K562 (cell line): Measurements from ENCODE around the gene TP53TG5. TPM values are rescaled to one million over a fixed set of nuclear protein-coding genes. Genes with fewer than 3 reads are reported as not detected.

Experiments used
- CBFB ChIP-seq: sonication (generic); formaldehyde crosslinking; IDR thresholded peaks from 2 replicates; pipeline ENCODE4 v1.4.0; 2020; ENCODE audit warnings: mild to moderate bottlenecking, missing genetic modification reagents
- CHD1 ChIP-seq: fragments of 200-600 bp; sonication (generic); IDR thresholded peaks from one replicate; pipeline ENCODE4 v1.6.1; 2012; ENCODE audit warnings: mild to moderate bottlenecking, moderate library complexity, low read length, inconsistent platforms
- EGR1 ChIP-seq: fragments of 450-650 bp; conservative IDR thresholded peaks from 2 replicates; pipeline ENCODE4 v1.6.1; 2017; ENCODE audit warnings: mild to moderate bottlenecking
- ELF2 ChIP-seq: fragments of 250-450 bp; sonication (Bioruptor Pico); IDR thresholded peaks from 2 replicates; pipeline ENCODE4 v1.5.0; 2021; ENCODE audit warnings: mild to moderate bottlenecking
- ESRRA ChIP-seq: fragments of 450-650 bp; IDR thresholded peaks from 2 replicates; pipeline ENCODE4 v1.6.1; 2014; ENCODE audit warnings: low read depth, mild to moderate bottlenecking, moderate library complexity, borderline replicate concordance
- GTF2F1 ChIP-seq: IDR thresholded peaks from 2 replicates; pipeline ENCODE4 v1.6.1; 2011; ENCODE audit warnings: low read depth, low read length, improper control_type of control experiment
- HNRNPUL1 ChIP-seq: fragments of 200-400 bp; formaldehyde crosslinking; IDR thresholded peaks from 2 replicates; pipeline ENCODE4 v1.6.1; 2017; ENCODE audit warnings: low read length
- KDM4B ChIP-seq, 2 experiments: fragments of 450-650 bp in 1 of 2; sonication (generic) in 1 of 2; IDR thresholded peaks; 2 replicates each; pipeline ENCODE4 v1.6.1; 2016 to 2017; ENCODE audit warnings: borderline replicate concordance in 2 of 2, antibody characterized with exemption in 1 of 2, low read depth in 1 of 2, mild to moderate bottlenecking in 1 of 2
- MAZ ChIP-seq, 2 experiments: fragments of 450-650 bp in 1 of 2; sonication (generic) in 1 of 2; formaldehyde crosslinking; IDR thresholded peaks in 1 of 2; conservative IDR thresholded peaks in 1 of 2; 2 replicates each; pipeline versions ENCODE4 v1.4.0 to v1.5.0; 2020; ENCODE audit warnings: mild to moderate bottlenecking in 1 of 2, missing genetic modification reagents in 1 of 2
- NELFE ChIP-seq: IDR thresholded peaks from 2 replicates; pipeline ENCODE4 v1.6.1; 2011; ENCODE audit warnings: mild to moderate bottlenecking; ENCODE audit not compliant: insufficient read depth, insufficient read length
- NRF1 ChIP-seq, 2 experiments: fragments of 450-650 bp; IDR thresholded peaks in 1 of 2; conservative IDR thresholded peaks in 1 of 2; 2 replicates each; pipeline ENCODE4 v1.6.1; 2014; ENCODE audit warnings: mild to moderate bottlenecking in 2 of 2
- POLR2G ChIP-seq: fragments of 200-400 bp; formaldehyde crosslinking; IDR thresholded peaks from 2 replicates; pipeline ENCODE4 v1.6.1; 2017; ENCODE audit warnings: low read depth, mild to moderate bottlenecking, antibody characterized with exemption, low read length, moderate library complexity
- RAD51 ChIP-seq: fragments of 450-650 bp; IDR thresholded peaks from 2 replicates; pipeline ENCODE4 v1.7.1; 2016; ENCODE audit warnings: low read depth, mild to moderate bottlenecking, borderline replicate concordance
- SAFB2 ChIP-seq: fragments of 200-400 bp; formaldehyde crosslinking; IDR thresholded peaks from 2 replicates; pipeline ENCODE4 v1.6.1; 2018; ENCODE audit warnings: borderline replicate concordance, low read length, low read depth, moderate library complexity; ENCODE audit not compliant: severe bottlenecking
- SAP30 ChIP-seq: fragments of 200-600 bp; sonication (generic); IDR thresholded peaks from 2 replicates; pipeline ENCODE4 v1.6.1; 2012; ENCODE audit warnings: borderline replicate concordance, low read depth, mild to moderate bottlenecking, moderate library complexity, low read length, control low read depth, inconsistent platforms; ENCODE audit not compliant: insufficient read depth, poor library complexity, severe bottlenecking
- TAF7 ChIP-seq: fragments of 450-650 bp; IDR thresholded peaks from 2 replicates; pipeline ENCODE4 v1.6.1; 2016; ENCODE audit warnings: missing genetic modification characterization, missing compliant biosample characterization
- XRCC5 ChIP-seq: fragments of 200-400 bp; formaldehyde crosslinking; IDR thresholded peaks from 2 replicates; pipeline ENCODE4 v1.6.1; 2017; ENCODE audit warnings: low read depth, mild to moderate bottlenecking, low read length
- YBX1 ChIP-seq: fragments of 450-650 bp; IDR thresholded peaks from 2 replicates; pipeline ENCODE4 v1.7.1; 2016; ENCODE audit warnings: mild to moderate bottlenecking
- ZMIZ1 ChIP-seq, 2 experiments: fragments of 150-350 bp in 1 of 2; IDR thresholded peaks; 2 replicates each; pipeline ENCODE4 v1.6.1; 2012 to 2016; ENCODE audit warnings: low read depth in 2 of 2, low read length in 2 of 2, mild to moderate bottlenecking in 1 of 2, moderate library complexity in 1 of 2
- ZNF140 ChIP-seq: fragments of 250-450 bp; sonication (Bioruptor Pico); IDR thresholded peaks from 2 replicates; pipeline ENCODE4 v1.8.0; 2021; ENCODE audit warnings: moderate library complexity, mild to moderate bottlenecking, inconsistent platforms
- ZNF24 ChIP-seq: fragments of 450-650 bp; IDR thresholded peaks from 2 replicates; pipeline ENCODE4 v1.6.1; 2016
- ZNF644 ChIP-seq: fragments of 200-800 bp; sonication (Bioruptor generic); IDR thresholded peaks from 2 replicates; pipeline ENCODE4 v1.6.1; 2016; ENCODE audit warnings: low read depth, missing genetic modification characterization, missing compliant biosample characterization
- ZNF780A ChIP-seq: fragments of 250-450 bp; sonication (Bioruptor Pico); IDR thresholded peaks from 2 replicates; pipeline ENCODE4 v1.5.0; 2021; ENCODE audit warnings: mild to moderate bottlenecking
- ZNF785 ChIP-seq: fragments of 250-450 bp; sonication (Bioruptor Pico); IDR thresholded peaks from 2 replicates; pipeline ENCODE4 v1.4.0; 2020; ENCODE audit warnings: mild to moderate bottlenecking
- polyA plus RNA-seq, 8 experiments: library from polyadenylated mRNA; depleted of rRNA in 4 of 8; stranded (reverse) in 5 of 8; unstranded in 3 of 8; fragments of >200 nt; fragmentation: Nextera tagmentation in 2 of 8; fragmentation: Illumina TruSeq in 1 of 8; extraction: Ambion mirVana in 2 of 8; extraction: Trizol in 1 of 8; gene quantifications; 2 replicates each; pipeline versions ENCODE4 v1.2.1 to v1.2.3, GENCODE V29; 2011 to 2014; ENCODE audit warnings: inconsistent platforms in 1 of 8, missing spikeins in 1 of 8
- total RNA-seq, 7 experiments: library from RNA; depleted of rRNA in 6 of 7; stranded (reverse); fragments of >200 nt in 6 of 7; fragmentation: Illumina TruSeq in 2 of 7; extraction: Trizol in 2 of 7; gene quantifications; 2 replicates each; pipeline versions ENCODE4 v1.2.1 to v1.2.3, GENCODE V29; 2011 to 2021; ENCODE audit warnings: low replicate concordance in 1 of 7
- TF ChIP-seq, protein P1 (sequence below): fragments of 250-450 bp; sonication (Bioruptor Pico); IDR thresholded peaks from 2 replicates; pipeline ENCODE4 v1.8.0; 2021; ENCODE audit warnings: borderline replicate concordance, mild to moderate bottlenecking, moderate library complexity; ENCODE audit not compliant: poor library complexity, severe bottlenecking

TP53TG5 gene
- total and polyA plus RNA-seq, 9 of the 15 experiments (the other 6 are each of a cell fraction or from before 2014, with no cell fraction given), result 0.04 to 0.05 (median 0.04) TPM; not detected in 6

DNA sequence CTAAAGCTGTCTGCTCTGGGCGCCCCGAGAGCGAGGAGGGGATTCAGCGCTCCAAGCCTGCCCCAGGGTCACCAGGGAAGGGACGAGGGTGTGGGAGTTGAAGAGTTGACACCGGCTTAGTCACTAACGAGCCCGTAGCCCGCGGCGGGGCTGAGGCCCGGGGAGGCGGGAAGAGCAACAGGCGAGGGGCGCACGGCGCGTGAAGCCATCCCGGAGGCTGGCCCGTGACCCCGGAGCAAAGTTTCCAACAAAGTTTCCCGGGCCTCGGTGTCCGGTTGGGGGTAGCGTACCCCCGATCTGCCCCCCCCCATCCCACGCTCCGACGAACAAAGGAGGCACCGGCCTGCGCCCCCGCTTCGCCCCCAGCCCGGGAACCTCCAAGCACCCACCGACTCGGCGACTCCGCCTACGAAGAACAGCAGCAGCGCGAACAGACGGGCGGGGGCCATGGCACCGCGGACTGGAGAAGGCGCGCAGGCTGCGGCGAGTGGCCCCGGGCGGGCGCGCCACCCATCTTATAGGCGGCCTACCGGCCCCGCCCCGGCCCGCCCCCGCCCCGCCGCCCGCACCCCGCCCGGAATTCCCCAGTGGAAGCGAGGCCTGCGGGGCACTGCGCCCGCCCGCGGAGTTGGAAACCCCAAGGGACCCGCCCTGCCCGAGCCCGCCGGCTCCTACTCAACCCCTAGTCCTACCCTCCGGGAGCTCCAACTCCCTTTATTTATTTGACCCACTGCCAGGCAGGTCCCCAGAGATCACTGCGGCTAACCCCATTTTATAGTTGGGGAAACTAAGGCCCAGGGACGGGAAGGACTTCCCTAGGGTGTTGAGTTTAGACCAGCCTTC is 30.0 kb downstream of the TP53TG5 start, which contains the start of gene SDC4 (continued):
- TF ChIP-seq, protein P1, sequence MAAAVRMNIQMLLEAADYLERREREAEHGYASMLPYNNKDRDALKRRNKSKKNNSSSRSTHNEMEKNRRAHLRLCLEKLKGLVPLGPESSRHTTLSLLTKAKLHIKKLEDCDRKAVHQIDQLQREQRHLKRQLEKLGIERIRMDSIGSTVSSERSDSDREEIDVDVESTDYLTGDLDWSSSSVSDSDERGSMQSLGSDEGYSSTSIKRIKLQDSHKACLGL (CRISPR knock-in tag), result no peak
- no peak for TF ChIP-seq ZNF644 (tag)
- TF ChIP-seq XRCC5, result no peak
- TF ChIP-seq ZNF780A, result no peak
- TF ChIP-seq ZNF785 (CRISPR knock-in tag), result no peak
- TF ChIP-seq YBX1, result no peak
- TF ChIP-seq GTF2F1, result no peak
- peak; percentile 73 for TF ChIP-seq NELFE
- TF ChIP-seq NRF1 (conservative IDR thresholded peaks at IDR 0.05 in 1 of 2, IDR thresholded peaks at IDR 0.05 in 1 of 2), result peak; percentile 27 to 30; a peak in 1 of 4 replicates
- peak; percentile 78 for TF ChIP-seq CHD1
- TF ChIP-seq CBFB (CRISPR knock-in tag), result no peak
- peak in 1 of 2 experiments; percentile 77; a peak in 2 of 4 replicates for TF ChIP-seq ZMIZ1 (IDR thresholded peaks at IDR 0.05; ENCODE audit: low read depth in 2 of 2, low read length in 2 of 2)
- TF ChIP-seq ZNF24, result no peak
- TF ChIP-seq SAFB2, result no peak
- peak; percentile 61 for TF ChIP-seq TAF7 (tag)
- TF ChIP-seq HNRNPUL1, result no peak
- TF ChIP-seq MAZ (CRISPR knock-in tag; conservative IDR thresholded peaks at IDR 0.05 in 1 of 2, IDR thresholded peaks at IDR 0.05 in 1 of 2), result peak; percentile 75 to 78
- TF ChIP-seq ZNF140, result no peak
- TF ChIP-seq RAD51, result no peak
- peak; percentile 96 for TF ChIP-seq POLR2G
- peak; percentile 55; the same call in 1 of the 2 replicates for TF ChIP-seq ELF2 (CRISPR knock-in tag)
- TF ChIP-seq SAP30, result no peak
- TF ChIP-seq ESRRA, result peak; percentile 11; the same call in 1 of the 2 replicates
- TF ChIP-seq EGR1, result peak; percentile 82
- peak in 1 of 2 experiments; percentile 33; a peak in 1 of 4 replicates for TF ChIP-seq KDM4B (IDR thresholded peaks at IDR 0.05; ENCODE audit: borderline replicate concordance in 2 of 2, low read depth in 1 of 2)
